ENCODE measurements around the gene FRG1. TPM values are rescaled to one million over a fixed set of nuclear protein-coding genes. Genes with fewer than 3 reads are reported as not detected.
"Not testable (repeated sequence)": the region's sequence is repeated elsewhere in the genome, so short reads cannot be mapped to it uniquely, and the experiment has no call there.

FRG1 gene
- total and polyA plus RNA-seq, 4 donors = 32.8 to 51.7 (median 46.4) TPM

DNA sequence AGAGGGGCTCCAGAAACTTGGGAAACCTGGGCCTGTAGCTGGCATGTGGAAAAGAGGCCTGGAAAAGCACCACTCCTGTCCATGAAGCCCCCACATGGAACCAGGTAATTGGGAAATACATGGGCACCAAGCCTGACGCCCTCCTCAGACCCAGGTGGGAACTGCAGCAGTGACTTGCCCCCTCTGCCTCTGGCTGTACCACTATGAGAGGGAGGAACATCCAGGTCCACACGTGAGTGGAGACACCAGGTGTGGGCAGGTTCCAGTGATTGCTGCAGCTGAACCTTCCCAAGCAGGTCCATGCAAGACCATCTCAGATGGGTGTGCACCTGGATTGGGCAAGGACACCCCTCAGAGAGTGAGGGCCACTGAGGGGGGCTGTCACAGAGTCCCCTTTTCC is 39.6 kb downstream of the FRG1 start:
- H3K9me3 ChIP-seq (ENCODE audit: control insufficient read depth, low read length); intact Hi-C loops (cut with DNase I): not testable (repeated sequence)

DNA sequence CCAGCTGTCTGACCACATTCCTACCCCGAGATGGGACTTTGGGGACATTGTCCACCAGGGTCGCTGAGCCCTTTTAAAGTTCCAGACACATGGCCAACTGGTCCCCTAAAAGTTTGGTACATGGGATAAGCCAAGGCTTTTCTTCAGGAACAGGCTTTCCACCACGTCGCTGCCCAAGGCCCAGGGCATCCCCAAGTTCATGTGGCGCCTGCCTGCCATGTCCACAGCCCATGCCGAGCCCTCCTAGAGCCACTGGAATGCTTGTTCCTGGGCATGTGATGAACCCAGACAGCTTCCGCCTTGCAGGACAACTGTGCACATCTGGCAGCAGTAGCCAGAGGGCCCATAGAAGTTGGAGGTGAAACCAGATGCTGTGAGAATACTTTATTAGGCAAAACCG is 41.3 kb downstream of the FRG1 start:
- Histone ChIP-seq H3K9me3 (ENCODE audit: control insufficient read depth, low read length) (no peaks in the 10 kb centered on the region), H3K27ac (ENCODE audit: low read depth in 1 of 2, low read length in 2 of 2) (no peak overlapping the region), H3K4me1 (ENCODE audit: control insufficient read depth in 1 of 2, insufficient read depth in 2 of 2, low read length in 2 of 2) (no peaks in the 10 kb centered on the region), H3K27me3 (ENCODE audit: control insufficient read depth in 1 of 2, insufficient read depth in 2 of 2, low read length in 1 of 2) (no peaks in the 10 kb centered on the region), H3K36me3 (ENCODE audit: control insufficient read depth in 1 of 2, insufficient read depth in 2 of 2, low read length in 1 of 2) (no peaks in the 10 kb centered on the region), H3K4me3 (ENCODE audit: low read length in 2 of 2) (no peak overlapping the region)
- intact Hi-C loops (cut with DNase I) = no loop called here
- 87 to 88% methylated on average over 8 of the region's 8 CpGs for WGBS, 2 donors
- no peak for ATAC-seq (ENCODE audit: low FRiP score)
- DNase-seq = no peak

More for the DNA sequence above, 39.6 kb downstream of the FRG1 start:
- H3K4me3 ChIP-seq (ENCODE audit: low read length in 2 of 2); H3K27me3 ChIP-seq (ENCODE audit: control insufficient read depth in 1 of 2, insufficient read depth in 2 of 2, low read length in 1 of 2); ATAC-seq (ENCODE audit: low FRiP score); H3K36me3 ChIP-seq (ENCODE audit: control insufficient read depth in 1 of 2, insufficient read depth in 2 of 2, low read length in 1 of 2); H3K4me1 ChIP-seq (ENCODE audit: control insufficient read depth in 1 of 2, insufficient read depth in 2 of 2, low read length in 2 of 2); DNase-seq; H3K27ac ChIP-seq (ENCODE audit: low read depth in 1 of 2, low read length in 2 of 2): not testable (repeated sequence)
- 46 to 52% methylated on average over 2 of the region's 2 CpGs for WGBS, 2 donors

- H3K36me3 ChIP-seq (ENCODE audit: control insufficient read depth in 1 of 2, insufficient read depth in 2 of 2, low read length in 1 of 2); H3K4me3 ChIP-seq (ENCODE audit: low read length in 2 of 2); intact Hi-C loops (cut with DNase I); DNase-seq; H3K9me3 ChIP-seq (ENCODE audit: control insufficient read depth, low read length); ATAC-seq (ENCODE audit: low FRiP score); H3K4me1 ChIP-seq (ENCODE audit: control insufficient read depth in 1 of 2, insufficient read depth in 2 of 2, low read length in 2 of 2); H3K27me3 ChIP-seq (ENCODE audit: control insufficient read depth in 1 of 2, insufficient read depth in 2 of 2, low read length in 1 of 2); H3K27ac ChIP-seq (ENCODE audit: low read depth in 1 of 2, low read length in 2 of 2): not testable (repeated sequence)
- WGBS, 2 donors = 90% methylated on average over 18 to 41 of the region's 41 CpGs
These were observed 43.3 kb downstream of the FRG1 start for GRCh38 chr4:189983916-189984526.

GRCh38 chr4:189984661-189985060 is 44.0 kb downstream of the FRG1 start:
- H3K4me3 ChIP-seq (ENCODE audit: low read length in 2 of 2); H3K4me1 ChIP-seq (ENCODE audit: control insufficient read depth in 1 of 2, insufficient read depth in 2 of 2, low read length in 2 of 2); H3K27me3 ChIP-seq (ENCODE audit: control insufficient read depth in 1 of 2, insufficient read depth in 2 of 2, low read length in 1 of 2); H3K9me3 ChIP-seq (ENCODE audit: control insufficient read depth, low read length); intact Hi-C loops (cut with DNase I); H3K36me3 ChIP-seq (ENCODE audit: control insufficient read depth in 1 of 2, insufficient read depth in 2 of 2, low read length in 1 of 2); DNase-seq; ATAC-seq (ENCODE audit: low FRiP score); H3K27ac ChIP-seq (ENCODE audit: low read depth in 1 of 2, low read length in 2 of 2): not testable (repeated sequence)
- 71 to 81% methylated on average over 12 to 31 of the region's 31 CpGs for WGBS, 2 donors

GRCh38 chr4:189985651-189986243 is 45.1 kb downstream of the FRG1 start:
- ATAC-seq (ENCODE audit: low FRiP score); H3K9me3 ChIP-seq (ENCODE audit: control insufficient read depth, low read length); H3K36me3 ChIP-seq (ENCODE audit: control insufficient read depth in 1 of 2, insufficient read depth in 2 of 2, low read length in 1 of 2); H3K4me3 ChIP-seq (ENCODE audit: low read length in 2 of 2); H3K27me3 ChIP-seq (ENCODE audit: control insufficient read depth in 1 of 2, insufficient read depth in 2 of 2, low read length in 1 of 2); H3K4me1 ChIP-seq (ENCODE audit: control insufficient read depth in 1 of 2, insufficient read depth in 2 of 2, low read length in 2 of 2); intact Hi-C loops (cut with DNase I); DNase-seq; H3K27ac ChIP-seq (ENCODE audit: low read depth in 1 of 2, low read length in 2 of 2): not testable (repeated sequence)
- WGBS, 2 donors = 67 to 74% methylated on average over 4 of the region's 4 CpGs

- no peak for ATAC-seq (ENCODE audit: low FRiP score)
- no peak overlapping the region for H3K4me3 ChIP-seq (ENCODE audit: low read length in 2 of 2)
- intact Hi-C loops (cut with DNase I) = no loop called here
- WGBS, 2 donors = 58 to 60% methylated on average over 3 of the region's 3 CpGs
- no peaks in the 10 kb centered on the region for H3K27me3 ChIP-seq (ENCODE audit: control insufficient read depth in 1 of 2, insufficient read depth in 2 of 2, low read length in 1 of 2)
- H3K36me3 ChIP-seq (ENCODE audit: control insufficient read depth in 1 of 2, insufficient read depth in 2 of 2, low read length in 1 of 2) = no peaks in the 10 kb centered on the region
- H3K4me1 ChIP-seq (ENCODE audit: control insufficient read depth in 1 of 2, insufficient read depth in 2 of 2, low read length in 2 of 2) = no peaks in the 10 kb centered on the region
- H3K27ac ChIP-seq (ENCODE audit: low read depth in 1 of 2, low read length in 2 of 2) = no peak overlapping the region
- H3K9me3 ChIP-seq (ENCODE audit: control insufficient read depth, low read length) = no peaks in the 10 kb centered on the region
- DNase-seq = no peak
These were observed 48.3 kb downstream of the FRG1 start for GRCh38 chr4:189988877-189989431.

DNA sequence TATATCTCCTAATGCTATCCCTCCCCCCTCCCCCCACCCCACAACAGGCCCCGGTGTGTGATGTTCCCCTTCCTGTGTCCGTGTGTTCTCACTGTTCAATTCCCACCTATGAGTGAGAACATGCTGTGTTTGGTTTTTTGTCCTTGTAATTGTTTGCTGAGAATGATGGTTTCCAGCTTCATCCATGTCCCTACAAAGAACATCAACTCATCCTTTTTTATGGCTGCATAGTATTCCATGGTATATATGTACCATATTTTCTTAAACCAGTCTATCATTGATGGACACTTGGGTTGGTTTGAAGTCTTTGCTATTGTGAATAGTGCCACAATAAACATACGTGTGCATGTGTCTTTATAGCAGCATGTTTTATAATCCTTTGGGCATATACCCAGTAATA is 49.3 kb downstream of the FRG1 start:
- H3K4me1 ChIP-seq (ENCODE audit: control insufficient read depth in 1 of 2, insufficient read depth in 2 of 2, low read length in 2 of 2); H3K27me3 ChIP-seq (ENCODE audit: control insufficient read depth in 1 of 2, insufficient read depth in 2 of 2, low read length in 1 of 2); ATAC-seq (ENCODE audit: low FRiP score); H3K36me3 ChIP-seq (ENCODE audit: control insufficient read depth in 1 of 2, insufficient read depth in 2 of 2, low read length in 1 of 2); H3K9me3 ChIP-seq (ENCODE audit: control insufficient read depth, low read length); DNase-seq; H3K27ac ChIP-seq (ENCODE audit: low read depth in 1 of 2, low read length in 2 of 2); H3K4me3 ChIP-seq (ENCODE audit: low read length in 2 of 2); intact Hi-C loops (cut with DNase I): not testable (repeated sequence)
- WGBS, 2 donors = 69 to 84% methylated on average over 2 to 3 of the region's 3 CpGs

All from aorta (tissue), 5 donors.